Measurements from ENCODE around the gene CDH16.

GRCh38 chr16:66952430-66953110, 33.9 kb upstream of the CDH16 start:
- no peak for TF ChIP-seq EP300 (IDR thresholded peaks at IDR 0.05)
- TF ChIP-seq POLR2AphosphoS5 (IDR thresholded peaks at IDR 0.05) = no peak
- TF ChIP-seq CTCF (IDR thresholded peaks at IDR 0.05) = no peak
- TF ChIP-seq POLR2A (IDR thresholded peaks at IDR 0.05) = no peak

Measured in sigmoid colon (tissue), 4 donors.